ENCODE measurements around the gene CCR5AS.
"Not testable (repeated sequence)": the region's sequence is repeated elsewhere in the genome, so short reads cannot be mapped to it uniquely, and the experiment has no call there.

CCR5AS gene

DNA sequence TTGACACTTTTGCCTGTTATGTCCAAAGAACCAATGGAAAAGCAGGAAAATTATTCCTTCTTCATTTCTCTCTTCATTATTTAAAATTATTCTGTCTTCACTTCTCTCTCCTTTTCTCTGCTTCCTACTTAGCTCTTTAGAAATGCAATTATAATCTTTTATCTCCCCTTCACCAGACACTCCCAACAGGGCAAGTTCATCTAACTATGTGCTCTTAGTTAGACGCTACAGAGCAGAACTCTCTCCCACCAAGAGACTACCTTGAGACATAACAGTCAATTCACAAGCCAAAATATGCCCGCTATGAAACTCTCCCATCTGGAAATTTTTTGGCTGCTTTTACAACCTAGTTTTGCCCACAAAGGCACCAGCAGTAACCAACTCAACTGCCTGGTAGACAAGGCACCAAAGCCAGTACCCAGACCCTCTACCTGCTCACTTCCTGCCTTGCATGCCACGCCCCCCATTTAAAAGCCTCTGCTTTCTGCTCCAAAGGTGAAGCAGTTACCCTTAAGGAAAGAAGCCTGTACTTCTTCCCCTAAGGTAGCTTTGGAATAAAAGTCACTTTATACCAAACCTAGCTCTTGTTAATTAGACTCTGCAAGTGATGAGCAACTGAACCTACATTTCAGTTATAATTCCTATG, 28.3 kb upstream of the CCR5AS start:
- H3K9me3 Mint-ChIP-seq: peaks cover 8% of the 10 kb centered on the region
- no peaks in the 10 kb centered on the region for H3K36me3 Mint-ChIP-seq (ENCODE audit: low read depth)
- peaks cover 2% of the 10 kb centered on the region for H3K4me1 Mint-ChIP-seq (ENCODE audit: low read depth)
- H3K4me3 Mint-ChIP-seq: no peak overlapping the region
- no peak overlapping the region for H3K27ac Mint-ChIP-seq
- DNase-seq: no peak
- no peaks in the 10 kb centered on the region for H3K27me3 Mint-ChIP-seq

DNA sequence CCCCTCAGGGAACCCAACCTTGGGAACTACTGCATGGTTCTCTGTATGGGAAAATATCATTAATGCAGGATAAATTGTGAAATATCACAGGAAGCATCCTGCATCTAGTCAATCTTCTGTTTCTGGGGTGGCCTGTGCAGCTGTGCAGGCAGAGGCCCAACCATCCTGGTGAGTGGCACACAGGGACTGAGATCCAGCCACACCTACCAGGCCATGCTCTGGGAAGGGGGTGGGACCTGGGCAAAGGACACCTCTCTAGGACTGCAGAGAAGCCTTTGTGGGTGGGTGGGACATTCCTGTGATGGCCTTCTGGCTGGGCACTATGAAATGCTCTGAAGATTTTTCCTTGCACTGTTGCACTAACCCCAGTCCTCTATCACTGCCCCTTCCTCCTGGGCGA, 27.0 kb upstream of the CCR5AS start:
- Mint-ChIP-seq H3K4me3 (no peak overlapping the region), H3K27ac (no peak overlapping the region), H3K36me3 (ENCODE audit: low read depth) (no peaks in the 10 kb centered on the region), H3K9me3 (peaks cover 8% of the 10 kb centered on the region), H3K4me1 (ENCODE audit: low read depth) (peaks cover 2% of the 10 kb centered on the region), H3K27me3 (no peaks in the 10 kb centered on the region)
- DNase-seq: no peak

DNA sequence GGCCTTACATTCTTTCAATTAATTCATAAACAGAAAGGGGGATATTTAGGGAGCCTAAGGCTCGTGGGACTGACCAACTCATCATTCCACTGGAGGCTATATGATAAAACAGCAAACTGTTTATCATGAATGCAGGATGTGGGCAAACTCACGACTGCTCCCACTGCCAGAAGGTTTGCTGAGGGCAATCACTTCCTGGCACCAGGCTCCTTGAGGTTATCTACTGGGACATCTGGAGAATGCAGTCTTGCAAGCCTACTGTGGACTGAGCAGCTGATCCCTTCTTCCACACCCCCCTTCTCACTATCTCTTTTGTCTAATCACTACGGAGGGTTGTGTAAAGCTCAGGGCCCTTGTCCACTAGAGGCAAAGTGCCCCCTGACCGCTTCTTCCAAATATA, 26.3 kb upstream of the CCR5AS start:
- not testable (repeated sequence) for H3K4me3 Mint-ChIP-seq; H3K4me1 Mint-ChIP-seq (ENCODE audit: low read depth); H3K27ac Mint-ChIP-seq; H3K36me3 Mint-ChIP-seq (ENCODE audit: low read depth); H3K27me3 Mint-ChIP-seq; H3K9me3 Mint-ChIP-seq; DNase-seq

DNA sequence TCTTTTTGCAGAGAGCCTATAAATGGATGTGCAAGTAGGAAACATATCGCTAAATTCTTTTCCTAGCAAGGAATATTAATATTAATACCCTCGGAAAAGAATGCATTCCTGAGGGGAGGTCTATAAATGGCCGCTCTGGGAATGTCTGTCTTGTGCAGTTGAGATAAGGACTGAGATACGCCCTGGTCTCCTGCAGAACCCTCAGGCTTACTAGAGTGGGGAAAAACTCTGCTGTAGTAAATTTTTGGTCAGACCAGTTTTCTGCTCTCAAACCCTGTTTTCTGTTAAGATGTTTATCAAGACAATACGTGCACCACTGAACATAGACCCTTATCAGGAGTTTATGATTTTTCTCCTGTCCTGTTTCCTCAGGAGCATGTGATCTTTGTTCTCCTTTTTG, 25.0 kb upstream of the CCR5AS start:
- H3K9me3 Mint-ChIP-seq; H3K27me3 Mint-ChIP-seq; H3K36me3 Mint-ChIP-seq (ENCODE audit: low read depth); H3K27ac Mint-ChIP-seq; H3K4me1 Mint-ChIP-seq (ENCODE audit: low read depth); H3K4me3 Mint-ChIP-seq; DNase-seq: not testable (repeated sequence)

DNA sequence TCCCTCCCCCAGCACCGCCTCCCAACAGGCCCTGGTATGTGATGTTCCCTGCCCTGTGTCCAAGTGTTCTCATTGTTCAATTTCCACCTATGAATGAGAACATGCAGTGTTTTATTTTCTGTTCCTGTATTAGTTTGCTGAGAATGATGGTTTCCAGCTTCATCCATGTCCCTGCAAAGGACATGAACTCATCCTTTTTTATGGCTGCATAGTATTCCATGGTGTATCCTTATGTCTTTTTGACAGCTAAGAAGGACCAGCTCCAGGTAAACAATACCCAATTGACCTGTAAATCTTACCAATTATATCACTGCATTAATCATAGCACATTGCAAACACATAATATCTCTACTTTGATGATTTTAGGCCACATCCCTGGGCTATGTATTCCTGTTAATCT, 24.0 kb upstream of the CCR5AS start:
- H3K4me3 Mint-ChIP-seq; H3K9me3 Mint-ChIP-seq; H3K36me3 Mint-ChIP-seq (ENCODE audit: low read depth); H3K27me3 Mint-ChIP-seq; H3K27ac Mint-ChIP-seq; DNase-seq; H3K4me1 Mint-ChIP-seq (ENCODE audit: low read depth): not testable (repeated sequence)

DNA sequence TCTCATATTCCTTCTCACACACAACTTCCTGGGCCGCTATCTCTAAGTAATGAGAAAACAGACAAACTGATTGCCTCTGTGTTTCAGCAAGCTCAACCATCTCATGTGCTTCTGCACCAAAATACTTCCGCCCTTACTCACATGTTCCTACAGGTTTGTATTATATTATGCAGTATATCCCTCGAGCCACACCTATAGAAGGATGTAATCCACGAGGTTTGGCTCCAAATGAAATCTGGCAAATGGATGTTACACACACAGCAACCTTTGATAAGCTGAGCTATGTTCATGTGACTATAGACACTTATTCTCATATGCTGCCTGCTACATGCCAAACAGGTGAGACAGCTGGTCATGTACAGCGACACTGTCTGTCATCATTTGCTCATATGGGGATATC, 22.8 kb upstream of the CCR5AS start:
- peaks cover 6% of the 10 kb centered on the region for H3K4me1 Mint-ChIP-seq (ENCODE audit: low read depth)
- H3K9me3 Mint-ChIP-seq: peaks cover 8% of the 10 kb centered on the region
- H3K4me3 Mint-ChIP-seq: no peak overlapping the region
- H3K27ac Mint-ChIP-seq: no peak overlapping the region
- no peak for DNase-seq
- no peaks in the 10 kb centered on the region for H3K36me3 Mint-ChIP-seq (ENCODE audit: low read depth)
- H3K27me3 Mint-ChIP-seq: no peaks in the 10 kb centered on the region

DNA sequence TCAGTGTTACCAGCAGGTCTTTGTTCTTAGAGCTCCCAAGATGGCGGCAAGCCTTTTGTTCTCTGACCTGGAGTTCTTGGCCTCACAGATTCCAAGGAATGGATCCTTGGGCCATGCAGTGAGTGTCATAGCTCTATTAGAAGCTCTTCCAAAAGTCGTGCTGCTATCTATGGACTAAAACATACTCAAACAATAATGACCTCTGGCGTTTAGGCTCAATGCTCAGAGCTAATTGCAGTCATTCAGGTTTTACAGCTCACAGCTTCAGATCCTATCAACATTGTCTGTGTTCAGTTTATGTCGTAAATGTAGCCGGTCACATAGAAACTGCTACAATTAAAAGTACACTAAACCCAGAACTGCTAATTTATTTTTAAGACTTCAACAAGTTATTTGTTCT, 22.4 kb upstream of the CCR5AS start:
- peaks cover 8% of the 10 kb centered on the region for H3K9me3 Mint-ChIP-seq
- no peaks in the 10 kb centered on the region for H3K27me3 Mint-ChIP-seq
- no peaks in the 10 kb centered on the region for H3K36me3 Mint-ChIP-seq (ENCODE audit: low read depth)
- DNase-seq: no peak
- no peak overlapping the region for H3K4me3 Mint-ChIP-seq
- H3K27ac Mint-ChIP-seq: no peak overlapping the region
- peaks cover 6% of the 10 kb centered on the region for H3K4me1 Mint-ChIP-seq (ENCODE audit: low read depth)

DNA sequence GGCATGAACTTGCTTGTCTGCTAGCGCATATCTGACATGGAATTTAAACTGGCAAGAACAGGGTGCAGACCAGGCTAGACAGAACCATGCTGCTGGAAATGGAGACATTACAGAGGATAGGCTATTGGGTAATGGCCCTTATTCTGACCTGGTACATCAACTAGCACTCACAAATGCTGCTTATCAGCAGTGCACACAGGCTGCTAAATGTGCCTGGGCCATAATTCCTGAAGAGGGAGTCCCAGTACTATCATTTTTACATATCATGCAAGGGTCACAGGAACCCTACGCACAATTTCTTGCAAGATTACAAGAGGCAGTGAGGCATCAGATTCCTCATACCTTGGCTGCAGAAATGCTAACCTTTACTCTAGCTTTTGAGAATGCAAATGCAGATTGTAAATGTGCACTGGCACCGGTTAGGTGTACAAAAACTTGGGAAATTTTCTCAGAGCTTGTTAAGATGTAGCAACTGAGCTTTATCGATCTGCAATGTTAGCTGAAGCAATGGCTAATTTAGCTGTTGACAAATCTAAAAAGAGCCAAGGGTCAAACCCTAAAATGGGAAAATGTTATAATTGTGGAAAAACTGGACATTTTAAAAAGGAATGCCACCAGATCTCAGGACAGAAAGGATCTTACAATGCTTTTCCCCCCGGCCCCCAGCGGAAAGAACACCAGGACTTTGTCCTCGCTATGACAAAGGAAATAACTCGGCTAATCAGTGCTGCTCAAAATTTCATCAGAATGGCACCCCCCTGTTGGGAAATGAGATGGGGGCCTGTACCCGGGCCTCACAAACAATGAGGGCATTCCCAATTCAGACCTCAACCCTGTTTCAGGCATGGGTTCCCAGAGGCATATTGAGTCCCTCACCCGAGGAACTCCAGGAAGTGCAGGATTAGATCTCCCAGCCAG, 21.3 kb upstream of the CCR5AS start:
- H3K27me3 Mint-ChIP-seq: no peaks in the 10 kb centered on the region
- H3K27ac Mint-ChIP-seq: no peak overlapping the region
- peaks cover 6% of the 10 kb centered on the region for H3K4me1 Mint-ChIP-seq (ENCODE audit: low read depth)
- H3K36me3 Mint-ChIP-seq (ENCODE audit: low read depth): no peaks in the 10 kb centered on the region
- H3K9me3 Mint-ChIP-seq: peaks cover 8% of the 10 kb centered on the region
- no peak overlapping the region for H3K4me3 Mint-ChIP-seq
- DNase-seq: no peak

DNA sequence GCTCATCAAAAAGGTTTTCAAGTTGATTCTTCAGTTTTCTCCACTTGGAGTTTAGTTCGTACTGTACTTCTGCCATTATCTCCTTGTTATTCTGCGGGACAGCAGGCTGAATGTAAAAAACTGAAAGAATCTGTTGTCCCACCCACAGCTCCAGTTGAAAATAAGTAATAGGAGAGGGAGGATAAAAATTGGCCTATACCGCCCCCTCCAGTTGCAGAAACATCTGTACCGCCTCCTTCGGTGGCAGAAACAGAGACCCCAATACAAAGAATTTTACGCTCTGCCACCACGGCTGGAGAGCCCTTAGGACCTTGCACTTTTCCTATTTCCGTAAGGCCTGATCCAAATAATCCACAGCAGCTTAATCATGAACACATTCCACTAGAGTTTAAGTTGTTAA, 20.5 kb upstream of the CCR5AS start:
- H3K27ac Mint-ChIP-seq; H3K9me3 Mint-ChIP-seq; H3K4me1 Mint-ChIP-seq (ENCODE audit: low read depth); H3K4me3 Mint-ChIP-seq; H3K36me3 Mint-ChIP-seq (ENCODE audit: low read depth); H3K27me3 Mint-ChIP-seq; DNase-seq: not testable (repeated sequence)

DNA sequence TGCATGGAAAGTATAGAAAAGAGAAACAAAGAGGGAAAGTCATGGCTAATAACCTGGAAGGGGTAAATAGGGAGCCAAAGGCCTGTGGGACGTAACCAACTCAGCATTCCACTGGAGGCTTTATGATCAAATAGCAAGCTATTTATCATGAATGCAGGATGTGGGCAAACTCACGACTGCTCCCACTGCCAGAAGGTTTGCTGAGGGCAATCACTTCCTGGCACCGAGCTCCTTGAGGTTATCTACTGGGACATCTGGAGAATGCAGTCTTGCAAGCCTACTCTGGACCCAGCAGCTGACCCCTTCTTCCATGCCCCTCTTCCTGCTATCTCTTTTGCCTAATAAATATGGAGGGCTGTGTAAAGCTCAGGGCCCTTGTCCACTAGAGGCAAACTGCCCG, 19.6 kb upstream of the CCR5AS start:
- H3K27ac Mint-ChIP-seq; H3K4me1 Mint-ChIP-seq (ENCODE audit: low read depth); H3K36me3 Mint-ChIP-seq (ENCODE audit: low read depth); H3K4me3 Mint-ChIP-seq; H3K9me3 Mint-ChIP-seq; DNase-seq; H3K27me3 Mint-ChIP-seq: not testable (repeated sequence)

DNA sequence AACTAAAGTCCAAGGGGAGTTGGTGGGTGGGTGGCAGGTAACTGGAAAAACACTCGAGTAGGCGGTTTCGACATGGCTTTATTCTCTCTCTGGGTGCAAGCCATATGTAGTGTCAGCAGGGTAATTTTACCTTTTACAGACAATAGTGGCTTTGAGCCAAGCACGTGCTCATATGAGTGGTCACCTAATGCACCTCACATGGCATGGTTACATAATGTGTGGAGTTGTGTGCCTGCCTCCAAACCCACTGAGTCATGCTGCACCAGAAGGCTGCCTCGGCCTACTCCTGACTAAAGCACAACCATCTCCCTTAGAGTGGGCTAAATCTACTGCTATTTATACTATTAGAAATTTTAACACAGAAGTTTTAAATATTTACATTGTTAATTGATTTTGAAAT, 16.7 kb upstream of the CCR5AS start:
- Mint-ChIP-seq H3K36me3 (ENCODE audit: low read depth) (no peaks in the 10 kb centered on the region), H3K9me3 (no peaks in the 10 kb centered on the region), H3K4me3 (no peak overlapping the region), H3K4me1 (ENCODE audit: low read depth) (peaks cover 5% of the 10 kb centered on the region), H3K27me3 (no peaks in the 10 kb centered on the region), H3K27ac (no peak overlapping the region)
- no peak for DNase-seq

DNA sequence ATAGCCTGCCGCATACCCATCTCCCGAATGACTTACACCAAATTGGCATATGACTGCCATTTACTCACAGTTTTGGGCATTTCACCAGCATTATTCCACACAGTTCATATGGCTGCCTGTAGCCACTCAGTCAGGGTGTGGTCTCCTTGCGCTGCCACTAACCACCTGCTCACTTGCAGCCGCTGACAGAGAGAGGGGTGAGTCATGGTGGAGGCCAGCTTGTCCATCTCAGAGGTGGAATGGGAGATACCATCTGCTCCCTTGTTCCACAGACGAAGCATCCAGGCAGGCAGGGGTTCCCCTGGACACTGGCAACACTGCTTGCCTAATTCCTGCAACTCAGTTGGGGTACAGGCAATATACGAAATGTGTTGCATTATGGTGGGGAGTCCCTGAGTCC, 15.8 kb upstream of the CCR5AS start:
- Mint-ChIP-seq H3K9me3 (no peaks in the 10 kb centered on the region), H3K27me3 (no peaks in the 10 kb centered on the region), H3K4me1 (ENCODE audit: low read depth) (peaks cover 5% of the 10 kb centered on the region), H3K27ac (no peak overlapping the region), H3K4me3 (no peak overlapping the region), H3K36me3 (ENCODE audit: low read depth) (no peaks in the 10 kb centered on the region)
- no peak for DNase-seq

DNA sequence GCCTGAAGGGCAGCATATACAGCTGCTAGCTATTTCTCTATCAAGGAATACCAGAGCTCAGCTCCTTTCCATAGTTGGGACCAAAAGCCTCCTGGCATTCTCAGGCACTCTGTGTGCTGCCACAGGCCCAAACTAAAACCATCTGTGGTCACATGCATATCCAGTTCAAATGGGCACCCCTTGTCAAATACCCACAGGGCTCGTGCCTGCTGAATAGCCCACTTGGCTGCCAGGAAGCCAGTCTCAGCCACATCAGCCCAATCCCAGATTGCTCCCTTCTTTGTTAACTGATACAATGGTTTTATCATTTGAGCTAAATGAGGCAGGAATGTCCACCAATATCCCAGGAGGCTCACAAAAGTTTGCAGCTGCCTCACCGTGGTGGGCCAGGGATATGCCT, 14.1 kb upstream of the CCR5AS start:
- H3K27me3 Mint-ChIP-seq: no peaks in the 10 kb centered on the region
- H3K4me3 Mint-ChIP-seq: no peak overlapping the region

DNA sequence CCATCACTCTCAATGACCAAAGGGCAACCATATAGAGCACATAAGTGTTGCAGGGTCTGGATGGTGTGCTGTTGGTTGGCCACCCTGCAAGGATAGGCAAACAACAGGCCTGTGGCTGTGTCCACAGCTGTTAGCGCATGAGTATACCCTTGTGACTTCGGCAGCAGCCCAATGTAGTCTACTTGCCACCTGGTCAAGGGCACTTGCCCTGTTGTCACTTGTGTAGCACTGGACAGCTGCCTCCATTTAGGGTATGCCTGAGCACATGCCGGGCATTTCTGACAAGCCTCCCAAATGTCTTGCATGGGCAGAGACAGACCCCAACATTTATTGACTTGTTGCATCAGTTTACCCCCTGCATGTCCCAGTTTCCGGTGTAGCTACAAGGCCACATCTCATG, 12.9 kb upstream of the CCR5AS start:
- Mint-ChIP-seq H3K27me3 (no peaks in the 10 kb centered on the region), H3K9me3 (no peaks in the 10 kb centered on the region), H3K4me3 (no peak overlapping the region), H3K4me1 (ENCODE audit: low read depth) (peaks cover 13% of the 10 kb centered on the region), H3K27ac (no peak overlapping the region), H3K36me3 (ENCODE audit: low read depth) (no peaks in the 10 kb centered on the region)
- no peak for DNase-seq

More for the DNA sequence above, 14.1 kb upstream of the CCR5AS start:
- no peak overlapping the region for H3K27ac Mint-ChIP-seq
- H3K4me1 Mint-ChIP-seq (ENCODE audit: low read depth): peaks cover 11% of the 10 kb centered on the region
- no peak for DNase-seq
- H3K9me3 Mint-ChIP-seq: no peaks in the 10 kb centered on the region
- H3K36me3 Mint-ChIP-seq (ENCODE audit: low read depth): no peaks in the 10 kb centered on the region

DNA sequence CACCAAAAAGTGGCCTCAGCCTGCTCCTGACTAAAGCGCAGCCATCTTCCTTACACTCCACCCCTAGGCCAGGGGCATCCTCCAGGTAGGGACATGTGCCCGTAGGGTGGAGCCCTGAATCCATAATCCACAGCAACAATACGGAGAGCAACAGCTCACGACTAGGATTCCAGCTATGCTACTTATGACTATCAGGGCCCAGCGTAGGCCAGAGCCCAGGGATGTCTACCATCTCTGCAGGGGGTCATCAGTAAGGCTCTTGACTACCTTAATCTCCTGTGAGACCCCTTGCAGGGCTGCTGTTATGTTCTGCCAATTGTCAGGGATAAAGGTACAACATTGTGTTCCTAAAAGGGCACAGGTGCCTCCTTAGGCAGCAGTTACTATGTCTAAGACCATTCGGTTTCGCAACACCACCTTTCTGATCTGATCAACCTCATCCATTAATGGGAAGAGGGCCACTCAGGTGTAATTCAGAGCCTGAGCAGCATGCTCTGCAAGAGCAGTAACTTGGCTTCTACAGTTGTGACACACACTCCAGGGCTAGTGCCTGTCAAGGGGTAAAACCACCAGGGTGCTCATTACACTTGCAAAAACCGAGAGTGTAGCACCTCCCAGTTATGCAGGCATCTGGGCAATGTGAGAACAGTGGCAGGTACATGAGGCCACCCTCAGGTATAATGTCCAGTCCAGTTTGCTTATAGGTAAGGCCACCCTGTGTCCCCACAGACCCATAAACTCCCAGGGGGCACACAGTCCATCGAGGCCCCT, 11.2 kb upstream of the CCR5AS start:
- no peaks in the 10 kb centered on the region for H3K27me3 Mint-ChIP-seq
- peaks cover 13% of the 10 kb centered on the region for H3K4me1 Mint-ChIP-seq (ENCODE audit: low read depth)

More for the DNA sequence above, 11.2 kb upstream of the CCR5AS start:
- no peaks in the 10 kb centered on the region for H3K9me3 Mint-ChIP-seq
- H3K36me3 Mint-ChIP-seq (ENCODE audit: low read depth): no peaks in the 10 kb centered on the region
- H3K4me3 Mint-ChIP-seq: no peak overlapping the region
- no peak for DNase-seq
- no peak overlapping the region for H3K27ac Mint-ChIP-seq

Measured in activated T-cell treated with anti-CD3 and anti-CD28 coated beads, Interleukin-2, amount 50 U/mL, for 24 hours (primary cell).